SK-N-SH (cell line): ENCODE results near the gene RPS27L.

Source experiments
- CTCF ChIP-seq: fragments of 200-600 bp; sonication (generic); IDR thresholded peaks from 2 replicates; pipeline ENCODE4 v1.6.1; 2017; ENCODE audit warnings: antibody characterized with exemption, mild to moderate bottlenecking, moderate library complexity
- FOXM1 ChIP-seq: IDR thresholded peaks from 2 replicates; pipeline ENCODE4 v1.4.0; 2012; ENCODE audit warnings: low read depth, mild to moderate bottlenecking
- GABPA ChIP-seq: IDR thresholded peaks from 2 replicates; pipeline ENCODE4 v1.4.0; 2012; ENCODE audit warnings: low read depth, mild to moderate bottlenecking
- POLR2AphosphoS5 ChIP-seq: IDR thresholded peaks from 2 replicates; pipeline ENCODE4 v1.6.1; 2012; ENCODE audit warnings: low read depth, low read length
- RAD21 ChIP-seq: IDR thresholded peaks from 2 replicates; pipeline ENCODE4 v1.6.1; 2012; ENCODE audit warnings: mild to moderate bottlenecking, low read length
- TAF1 ChIP-seq: IDR thresholded peaks from 2 replicates; pipeline ENCODE4 v1.6.1; 2012; ENCODE audit warnings: low read depth, mild to moderate bottlenecking, low read length, moderate library complexity, borderline replicate concordance
- TCF12 ChIP-seq: IDR thresholded peaks from 2 replicates; pipeline ENCODE4 v1.4.0; 2012
- USF1 ChIP-seq: IDR thresholded peaks from 2 replicates; pipeline ENCODE4 v1.4.0; 2012; ENCODE audit warnings: low read depth, borderline replicate concordance
- USF2 ChIP-seq: fragments of 150-350 bp; IDR thresholded peaks from 2 replicates; pipeline ENCODE4 v1.6.1; 2017; ENCODE audit warnings: antibody characterized with exemption, low read length, low read depth, borderline replicate concordance
- YY1 ChIP-seq: IDR thresholded peaks from 2 replicates; pipeline ENCODE4 v1.4.0; 2012; ENCODE audit warnings: low read depth, mild to moderate bottlenecking
- TF ChIP-seq, protein P1 (sequence below): IDR thresholded peaks from 2 replicates; pipeline ENCODE4 v1.4.0; 2012; ENCODE audit warnings: low read depth

GRCh38 chr15:63178034-63178433 lies 20.8 kb upstream of the RPS27L start:
- no peak for TF ChIP-seq USF2
- no peak for TF ChIP-seq YY1
- TF ChIP-seq CTCF, result no peak
- no peak for TF ChIP-seq FOXM1
- TF ChIP-seq USF1, result no peak
- TF ChIP-seq TAF1, result no peak
- TF ChIP-seq POLR2AphosphoS5, result no peak
- no peak for TF ChIP-seq RAD21
- no peak for TF ChIP-seq GABPA
- no peak for TF ChIP-seq TCF12
- TF ChIP-seq, protein P1, sequence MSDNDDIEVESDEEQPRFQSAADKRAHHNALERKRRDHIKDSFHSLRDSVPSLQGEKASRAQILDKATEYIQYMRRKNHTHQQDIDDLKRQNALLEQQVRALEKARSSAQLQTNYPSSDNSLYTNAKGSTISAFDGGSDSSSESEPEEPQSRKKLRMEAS, result no peak
